Heart left ventricle (tissue), 16 donors: ENCODE data around the gene FHOD1. TPM values are rescaled to one million over a fixed set of nuclear protein-coding genes. Genes with fewer than 3 reads are reported as not detected.
A peak's percentile ranks its signal among the peaks of the same experiment; 100 is the strongest.

ENCODE experiments used
- ATAC-seq, 4 donors: fragments of 200-7000 bp; cut with Tn5 transposase; one replicate each; pipeline ENCODE4 v1.9.1; 2020 to 2022; ENCODE audit warnings: moderate library complexity in 4 of 4, mild to moderate bottlenecking in 3 of 4, moderate number of reproducible peaks in 1 of 4
- DNase-seq, 5 donors: peaks; one replicate each; pipeline ENCODE4 v3.0.0-alpha.2; 2020
- H3K27ac ChIP-seq, 12 donors: fragments of 200-600 bp; sonication (generic) in 4 of 12; one replicate each; pipeline versions ENCODE4 v1.5.0 to v1.8.0; 2016 to 2022; ENCODE audit warnings: mild to moderate bottlenecking in 2 of 12
- H3K27me3 ChIP-seq, 9 donors: fragments of 200-600 bp; sonication (generic) in 2 of 9; one replicate each; pipeline versions ENCODE4 v1.5.1 to v1.8.0; 2016 to 2022; ENCODE audit warnings: mild to moderate bottlenecking in 3 of 9
- H3K36me3 ChIP-seq, 9 donors: fragments of 200-600 bp; sonication (generic) in 2 of 9; one replicate each; pipeline versions ENCODE4 v1.5.0 to v1.8.0; 2018 to 2022; ENCODE audit warnings: mild to moderate bottlenecking in 2 of 9
- H3K4me1 ChIP-seq, 12 donors: fragments of 200-600 bp; sonication (generic) in 4 of 12; one replicate each; pipeline versions ENCODE4 v1.5.0 to v1.8.0; 2016 to 2022; ENCODE audit warnings: mild to moderate bottlenecking in 3 of 12
- H3K4me3 ChIP-seq, 12 donors: fragments of 200-600 bp; sonication (generic) in 4 of 12; one replicate each; pipeline versions ENCODE4 v1.5.0 to v1.8.0; 2017 to 2022; ENCODE audit warnings: mild to moderate bottlenecking in 9 of 12, moderate library complexity in 4 of 12
- H3K9me3 ChIP-seq, 12 donors: fragments of 200-600 bp; sonication (generic) in 4 of 12; one replicate each; pipeline versions ENCODE4 v1.5.0 to v1.8.0; 2016 to 2022; ENCODE audit warnings: mild to moderate bottlenecking in 1 of 12
- POLR2A ChIP-seq, 2 donors: fragments of 450-650 bp; IDR thresholded peaks; one replicate each; pipeline ENCODE4 v1.6.1; 2017; ENCODE audit warnings: antibody characterized with exemption in 2 of 2, mild to moderate bottlenecking in 2 of 2, moderate library complexity in 2 of 2
- WGBS, 4 donors: extraction: QIAGEN DNeasy Blood & Tissue Kit in 2 of 4; methylation state at CpG; one replicate each; pipeline versions ENCODE4 v1.1.5 to v1.1.7; 2013 to 2018; 5-methylcytosine and 5-hydroxymethylcytosine counted together
- intact Hi-C, 10 donors: fragments of 100-400 bp; cut with DNase I; formaldehyde crosslinking; loops; one replicate each; pipeline versions ENCODE4 v1.11.1 to v1.14.2; 2022
- polyA plus RNA-seq, 2 donors: library from polyadenylated mRNA; stranded (reverse); fragments of 200-250 nt; gene quantifications; one replicate each; pipeline ENCODE4 v1.2.3, GENCODE V29; 2013
- total RNA-seq, 9 donors: library from RNA; depleted of rRNA in 2 of 9; stranded (reverse); fragments of >200 nt in 2 of 9; fragmentation: NEBNext Ultra II Directional in 3 of 9; extraction: Animal tissue kit (Norgen Biotek cat#: 25700) in 3 of 9; gene quantifications; one replicate each; pipeline versions ENCODE4 v1.1.0 to v1.2.4, GENCODE V29; 2016 to 2023
- TF ChIP-seq, protein P1 (sequence below), 12 donors: fragments of 200-600 bp; sonication (generic) in 4 of 12; IDR thresholded peaks; one replicate each; pipeline versions ENCODE4 v1.5.0 to v1.8.0; 2018 to 2022; ENCODE audit warnings: antibody characterized with exemption in 12 of 12, mild to moderate bottlenecking in 5 of 12
- donor health status: ischemic (EF 13 %, LVEDD 7.1; RV severe dilation, severe dysfunction).
- donor health status: healthy with polysubstance abuse.
- donor health status: DM: no; HTN: yes; CAD: no.
- donor health status: DM: no; HTN: no; CAD: no.
- donor health status: ischemic (EF 25% LVEDD 6.9; RV normal size, moderate dysfunction).
- donor health status: ischemic (EF 25% LVEDD 5.7; RV mildly dilated, moderate dysfunction).
- donor health status: healthy.
- donor health status: DM: yes; HTN: yes; CAD: no.
- donor health status: ischemic (EF 35%, LVEDD 5.7; RV mildly dilated, moderate dysfunction).
- donor health status: nonischemic (EF 11% LVEDD 7.7; RV severe dilation, severe dysfunction).
- donor health status: DM: yes; HTN: yes; CAD: no.
- donor health status: PGD.
- donor health status: ischemic (EF 29% LVEDD 5.4; RV normal size, mild dysfunction).
- donor health status: nonischemic (EF 23%, LVEDD 6.1; RV moderate dilation, normal function).

The FHOD1 gene
- total and polyA plus RNA-seq, 11 donors: 9.6 to 30.3 (median 18.0) TPM

DNA sequence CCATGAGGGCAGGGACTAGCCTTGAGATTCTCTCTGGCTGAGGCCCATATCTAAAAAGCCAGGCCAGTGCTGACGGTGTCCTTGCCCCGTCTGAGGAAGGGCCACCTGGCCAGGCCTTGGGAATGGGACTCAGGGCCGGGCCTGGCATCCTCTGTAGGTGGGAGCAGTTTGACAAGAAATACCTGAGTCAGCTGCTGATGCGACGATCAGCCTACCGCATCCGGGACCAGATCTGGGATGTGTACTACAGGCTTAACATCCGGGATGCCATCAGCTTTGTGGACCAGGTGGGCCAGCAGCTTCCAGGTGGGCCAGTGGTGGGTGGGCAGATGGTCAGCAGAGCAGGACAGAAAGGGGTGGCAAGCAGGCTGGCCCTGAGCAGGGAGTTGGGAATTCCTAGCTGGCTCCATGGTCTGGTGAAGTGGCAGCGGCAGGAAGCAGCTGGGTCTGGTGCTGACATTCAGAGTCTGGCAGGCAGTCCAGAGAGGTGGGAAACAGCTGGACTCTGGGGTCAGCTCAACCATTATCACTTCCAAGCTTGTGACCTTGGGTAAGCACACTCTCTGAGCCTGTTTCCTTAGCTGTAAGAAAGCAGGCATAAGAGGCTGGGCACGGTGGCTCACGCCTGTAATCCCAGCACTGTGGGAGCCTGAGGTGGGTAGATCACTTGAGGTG, 11.0 kb upstream of the FHOD1 start:
- DNase-seq (peak in 2 of 5 donors; percentile 16 to 20), ATAC-seq (no peak)
- TF ChIP-seq POLR2A (IDR thresholded peaks at IDR 0.05): no peak
- TF ChIP-seq, protein P1, sequence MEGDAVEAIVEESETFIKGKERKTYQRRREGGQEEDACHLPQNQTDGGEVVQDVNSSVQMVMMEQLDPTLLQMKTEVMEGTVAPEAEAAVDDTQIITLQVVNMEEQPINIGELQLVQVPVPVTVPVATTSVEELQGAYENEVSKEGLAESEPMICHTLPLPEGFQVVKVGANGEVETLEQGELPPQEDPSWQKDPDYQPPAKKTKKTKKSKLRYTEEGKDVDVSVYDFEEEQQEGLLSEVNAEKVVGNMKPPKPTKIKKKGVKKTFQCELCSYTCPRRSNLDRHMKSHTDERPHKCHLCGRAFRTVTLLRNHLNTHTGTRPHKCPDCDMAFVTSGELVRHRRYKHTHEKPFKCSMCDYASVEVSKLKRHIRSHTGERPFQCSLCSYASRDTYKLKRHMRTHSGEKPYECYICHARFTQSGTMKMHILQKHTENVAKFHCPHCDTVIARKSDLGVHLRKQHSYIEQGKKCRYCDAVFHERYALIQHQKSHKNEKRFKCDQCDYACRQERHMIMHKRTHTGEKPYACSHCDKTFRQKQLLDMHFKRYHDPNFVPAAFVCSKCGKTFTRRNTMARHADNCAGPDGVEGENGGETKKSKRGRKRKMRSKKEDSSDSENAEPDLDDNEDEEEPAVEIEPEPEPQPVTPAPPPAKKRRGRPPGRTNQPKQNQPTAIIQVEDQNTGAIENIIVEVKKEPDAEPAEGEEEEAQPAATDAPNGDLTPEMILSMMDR (IDR thresholded peaks at IDR 0.05): no peak
- Histone ChIP-seq H3K27me3 (no peaks in the 10 kb centered on the region), H3K4me3 (no peak overlapping the region), H3K36me3 (no peaks in the 10 kb centered on the region), H3K27ac (no peak overlapping the region), H3K4me1 (peaks cover 0 to 5% (median 2%) of the 10 kb centered on the region in 12 donors), H3K9me3 (no peaks in the 10 kb centered on the region)
- WGBS, 4 donors: 80 to 88% (median 86%) methylated on average over 5 to 11 of the region's 11 CpGs
- intact Hi-C loops: no loop called here

DNA sequence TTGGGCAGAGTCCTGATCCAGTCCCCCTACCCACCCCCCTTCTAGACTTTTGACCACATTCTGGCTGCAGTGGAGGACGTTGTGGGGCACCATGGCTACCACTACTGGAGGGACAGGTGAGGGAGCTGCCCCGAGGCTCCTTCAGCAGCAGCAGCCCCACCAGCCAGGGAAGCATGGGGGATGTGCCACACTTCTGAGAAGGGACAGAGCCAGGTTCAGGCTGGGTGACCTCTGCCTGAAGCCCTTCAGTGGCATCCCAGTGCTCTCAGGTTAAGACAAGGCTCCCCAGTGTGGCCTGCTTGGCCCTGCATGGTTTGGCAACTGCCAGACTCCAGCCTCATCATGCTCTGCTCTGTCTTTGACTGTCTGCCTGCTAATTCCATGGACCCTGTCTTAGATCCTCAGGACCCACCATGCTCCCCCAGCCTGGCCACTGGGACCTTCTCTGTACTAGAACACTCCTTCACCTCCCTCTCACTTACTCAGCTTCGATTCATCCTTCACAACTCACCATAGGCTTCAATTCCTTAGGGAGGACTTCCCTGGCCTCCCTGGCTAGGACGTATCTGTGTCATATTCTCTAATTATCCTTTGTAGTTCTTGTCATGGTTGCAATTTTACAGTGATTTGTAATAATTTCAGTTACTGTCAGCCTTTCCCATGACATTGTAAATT, 10.3 kb upstream of the FHOD1 start:
- Histone ChIP-seq H3K36me3 (no peaks in the 10 kb centered on the region), H3K4me1 (peaks cover 0 to 5% (median 2%) of the 10 kb centered on the region in 12 donors), H3K27ac (no peak overlapping the region), H3K27me3 (no peaks in the 10 kb centered on the region), H3K9me3 (no peaks in the 10 kb centered on the region), H3K4me3 (no peak overlapping the region)
- TF ChIP-seq POLR2A (IDR thresholded peaks at IDR 0.05): no peak
- TF ChIP-seq, protein P1 (IDR thresholded peaks at IDR 0.05): no peak
- WGBS, 4 donors: 82 to 88% (median 85%) methylated on average over 4 of the region's 4 CpGs
- DNase-seq (peak in 3 of 5 donors; percentile 2 to 28 (median 8)), ATAC-seq (no peak)
- intact Hi-C loops: no loop called here

DNA sequence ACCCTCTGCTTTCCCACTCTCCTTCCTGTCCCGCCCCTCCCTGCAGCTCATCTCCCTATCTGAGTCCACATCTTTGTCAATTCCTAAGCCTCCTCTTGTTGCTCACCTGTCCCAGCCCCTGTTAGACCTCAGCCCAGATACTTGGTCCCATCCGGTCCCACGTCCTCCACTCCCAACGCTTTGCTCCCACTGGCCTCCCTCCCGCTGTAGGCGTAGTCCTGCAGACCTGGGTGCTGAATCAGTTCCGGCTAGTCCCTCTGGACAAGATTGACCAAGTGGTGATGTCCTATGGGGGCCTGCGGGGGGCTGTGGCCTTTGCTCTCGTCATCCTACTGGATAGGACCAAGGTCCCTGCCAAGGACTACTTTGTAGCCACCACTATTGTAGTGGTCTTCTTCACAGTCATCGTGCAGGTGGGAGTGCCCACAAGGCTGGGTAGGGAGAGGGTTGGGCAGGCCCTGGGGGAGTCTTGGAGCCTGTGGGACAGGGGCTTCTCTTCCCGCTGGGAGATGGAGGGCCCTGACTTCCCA, 9.5 kb upstream of the FHOD1 start:
- Histone ChIP-seq H3K9me3 (no peaks in the 10 kb centered on the region), H3K36me3 (no peaks in the 10 kb centered on the region), H3K27ac (no peak overlapping the region), H3K27me3 (no peaks in the 10 kb centered on the region), H3K4me1 (peaks cover 0 to 5% (median 2%) of the 10 kb centered on the region in 12 donors), H3K4me3 (no peak overlapping the region)
- no peak for TF ChIP-seq POLR2A (IDR thresholded peaks at IDR 0.05)
- TF ChIP-seq, protein P1 (IDR thresholded peaks at IDR 0.05): no peak
- DNase-seq: peak in 1 of 5 donors; percentile 20
- no peak for ATAC-seq
- intact Hi-C loops: no loop called here
- 91 to 97% (median 94%) methylated on average over 10 to 11 of the region's 11 CpGs for WGBS, 4 donors

DNA sequence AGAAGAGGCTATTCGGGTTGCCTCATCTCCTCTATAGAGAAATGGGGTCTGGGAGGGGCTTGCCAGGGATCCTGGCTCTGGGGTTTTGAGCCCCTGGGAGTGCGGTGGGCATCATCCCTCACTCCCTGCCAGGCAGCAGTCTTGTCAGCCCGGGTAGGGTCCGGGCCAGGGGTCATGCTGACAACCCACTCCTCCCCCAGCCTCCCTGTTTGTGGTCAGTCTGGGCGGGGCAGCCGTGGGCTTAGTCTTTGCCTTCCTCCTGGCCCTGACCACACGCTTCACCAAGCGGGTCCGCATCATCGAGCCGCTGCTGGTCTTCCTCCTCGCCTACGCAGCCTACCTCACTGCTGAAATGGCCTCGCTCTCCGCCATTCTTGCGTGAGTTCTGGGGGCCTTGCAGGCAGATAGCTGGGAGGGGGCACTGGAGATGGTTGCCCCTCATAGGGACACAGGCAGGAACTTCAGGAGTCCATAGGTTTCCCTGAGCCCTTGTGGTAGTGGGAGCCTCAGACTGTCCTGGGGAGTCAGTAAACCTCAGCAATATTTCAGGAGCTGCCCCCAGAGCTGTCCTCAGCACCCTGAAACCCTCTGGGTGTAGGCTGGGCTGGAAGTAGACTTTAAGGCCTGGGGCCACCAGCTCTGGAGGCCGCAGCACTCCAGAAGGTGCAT, 8.4 kb upstream of the FHOD1 start:
- Histone ChIP-seq H3K9me3 (no peaks in the 10 kb centered on the region), H3K4me3 (no peak overlapping the region), H3K36me3 (no peaks in the 10 kb centered on the region), H3K4me1 (peaks cover 0 to 2% (median 0%) of the 10 kb centered on the region in 12 donors), H3K27ac (no peak overlapping the region), H3K27me3 (no peaks in the 10 kb centered on the region)
- 92 to 95% (median 94%) methylated on average over 14 to 17 of the region's 17 CpGs for WGBS, 4 donors
- DNase-seq (peak in 1 of 5 donors; percentile 17), ATAC-seq (no peak)
- TF ChIP-seq, protein P1 (IDR thresholded peaks at IDR 0.05): no peak
- no peak for TF ChIP-seq POLR2A (IDR thresholded peaks at IDR 0.05)
- intact Hi-C loops: no loop called here
